ENCODE data around the gene FILIP1. TPM values are rescaled to one million over a fixed set of nuclear protein-coding genes. Genes with fewer than 3 reads are reported as not detected.

Gene FILIP1
- total RNA-seq, 3 donors from 2014 or later = 2.9 to 4.3 (median 4.3) TPM

DNA sequence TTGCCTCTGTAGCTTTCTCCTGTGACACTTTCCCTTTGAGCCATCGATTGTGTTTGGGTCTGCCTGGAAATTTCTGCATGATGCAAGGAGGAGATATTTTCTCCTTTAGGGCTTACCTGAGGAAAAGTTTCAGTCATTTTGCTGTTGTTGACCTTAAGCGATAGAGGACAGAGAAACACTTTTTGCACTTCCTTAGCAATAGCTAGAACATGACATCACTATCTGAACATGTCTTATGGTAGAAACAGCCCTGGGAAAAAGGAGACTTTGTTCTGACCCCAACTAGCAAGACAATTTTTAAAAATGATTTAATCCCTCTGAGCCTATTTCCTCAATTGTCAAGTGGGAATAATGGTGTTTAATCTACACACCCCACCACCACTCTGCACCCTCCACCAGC, 9.7 kb upstream of the FILIP1 start:
- no peak overlapping the region for H3K27ac ChIP-seq
- H3K27me3 ChIP-seq = no peaks in the 10 kb centered on the region
- H3K9me3 ChIP-seq = peaks cover 0 to 3% of the 10 kb centered on the region in 2 donors
- intact Hi-C loops (cut with DNase I; ENCODE audit: low total_unique reads) = no loop called here
- TF ChIP-seq POLR2A (IDR thresholded peaks at IDR 0.05) (no peak), POLR2AphosphoS5 (IDR thresholded peaks at IDR 0.05) (no peak), CTCF (IDR thresholded peaks at IDR 0.05) (no peak)
- H3K36me3 ChIP-seq = no peaks in the 10 kb centered on the region
- H3K4me1 ChIP-seq = no peaks in the 10 kb centered on the region
- H3K4me3 ChIP-seq = no peak overlapping the region
- DNase-seq (ENCODE audit: low spot score in 2 of 2) = no peak

DNA sequence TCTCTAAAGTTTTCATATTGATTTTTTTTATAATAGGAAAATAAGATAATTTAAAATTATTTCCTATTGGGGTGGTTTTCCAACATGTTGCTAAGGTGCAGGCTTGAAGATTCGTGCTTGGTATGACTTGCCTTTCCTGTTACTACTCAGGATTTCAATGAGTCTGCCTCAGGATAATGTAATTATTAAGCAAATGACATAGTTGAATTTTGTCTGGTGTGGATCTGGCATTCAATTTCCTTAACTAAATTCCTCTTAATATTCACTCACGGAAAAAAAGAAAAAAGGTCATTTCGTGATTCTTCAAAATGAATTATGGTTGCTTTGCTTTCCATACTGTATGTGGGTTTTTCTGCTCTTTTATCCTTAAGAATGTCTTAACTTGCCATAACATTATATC, 9.3 kb upstream of the FILIP1 start:
- H3K36me3 ChIP-seq = no peaks in the 10 kb centered on the region
- no peak for TF ChIP-seq CTCF (IDR thresholded peaks at IDR 0.05)
- TF ChIP-seq POLR2AphosphoS5 (IDR thresholded peaks at IDR 0.05) = no peak
- no peak for TF ChIP-seq POLR2A (IDR thresholded peaks at IDR 0.05)
- no peak overlapping the region for H3K4me3 ChIP-seq
- H3K4me1 ChIP-seq = no peaks in the 10 kb centered on the region
- H3K27me3 ChIP-seq = no peaks in the 10 kb centered on the region
- intact Hi-C loops (cut with DNase I; ENCODE audit: low total_unique reads) = no loop called here
- no peak for DNase-seq (ENCODE audit: low spot score in 2 of 2)
- H3K9me3 ChIP-seq = peaks cover 0 to 3% of the 10 kb centered on the region in 2 donors
- H3K27ac ChIP-seq = no peak overlapping the region

GRCh38 chr6:75501756-75502155, 8.2 kb upstream of the FILIP1 start:
- intact Hi-C loops (cut with DNase I; ENCODE audit: low total_unique reads) = no loop called here
- no peaks in the 10 kb centered on the region for H3K36me3 ChIP-seq
- no peak for DNase-seq (ENCODE audit: low spot score in 2 of 2)
- H3K27me3 ChIP-seq = no peaks in the 10 kb centered on the region
- H3K4me1 ChIP-seq = no peaks in the 10 kb centered on the region
- no peaks in the 10 kb centered on the region for H3K9me3 ChIP-seq
- no peak overlapping the region for H3K4me3 ChIP-seq
- TF ChIP-seq POLR2A (IDR thresholded peaks at IDR 0.05) (no peak), POLR2AphosphoS5 (IDR thresholded peaks at IDR 0.05) (no peak), CTCF (IDR thresholded peaks at IDR 0.05) (no peak)
- no peak overlapping the region for H3K27ac ChIP-seq

DNA sequence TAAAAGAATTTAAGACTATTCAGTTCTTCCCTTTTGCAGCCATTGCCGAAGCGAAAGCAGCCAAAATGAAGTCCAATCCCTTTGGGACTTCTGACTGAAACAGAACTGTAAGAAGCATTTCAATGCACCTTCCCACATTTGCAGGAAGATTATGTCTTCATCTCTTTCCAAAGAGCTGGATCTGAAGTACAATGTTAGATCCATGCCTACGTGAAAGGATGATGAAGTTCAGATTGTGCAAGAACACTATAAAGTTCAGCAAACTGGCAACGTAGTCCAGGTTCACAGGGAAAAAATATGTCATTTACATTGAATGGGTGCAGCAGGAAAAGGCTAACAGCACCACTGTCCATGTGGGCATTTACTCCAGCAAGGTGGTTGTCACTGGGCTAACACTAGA, 6.0 kb upstream of the FILIP1 start:
- TF ChIP-seq POLR2AphosphoS5 (IDR thresholded peaks at IDR 0.05) (no peak), CTCF (IDR thresholded peaks at IDR 0.05) (no peak), POLR2A (IDR thresholded peaks at IDR 0.05) (no peak)
- H3K36me3 ChIP-seq = no peaks in the 10 kb centered on the region
- no peak overlapping the region for H3K27ac ChIP-seq
- no peak for DNase-seq (ENCODE audit: low spot score in 2 of 2)
- H3K4me3 ChIP-seq = no peak overlapping the region
- no peaks in the 10 kb centered on the region for H3K27me3 ChIP-seq
- intact Hi-C loops (cut with DNase I; ENCODE audit: low total_unique reads) = no loop called here
- no peaks in the 10 kb centered on the region for H3K4me1 ChIP-seq
- no peaks in the 10 kb centered on the region for H3K9me3 ChIP-seq

DNA sequence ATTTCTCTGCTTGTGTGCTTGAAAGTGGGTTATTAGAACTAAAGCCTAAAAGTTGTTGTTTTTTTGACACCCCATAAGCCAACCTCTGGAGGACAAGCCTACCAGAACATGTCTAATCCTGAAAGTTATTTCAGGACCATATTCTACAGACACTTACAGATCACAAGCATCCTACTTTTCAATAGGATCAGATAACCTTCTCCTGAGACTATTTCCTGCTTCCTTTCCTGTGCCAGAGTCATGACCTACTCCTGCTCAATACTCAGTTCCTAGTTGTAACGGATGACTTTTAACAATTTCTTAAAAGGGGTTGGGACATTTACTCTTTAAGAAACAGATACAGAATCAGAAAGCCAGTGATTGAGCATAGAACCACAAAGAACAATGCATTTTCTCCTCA, 5.3 kb upstream of the FILIP1 start:
- Histone ChIP-seq H3K27ac (no peak overlapping the region), H3K36me3 (no peaks in the 10 kb centered on the region), H3K4me3 (no peak overlapping the region), H3K4me1 (no peaks in the 10 kb centered on the region), H3K27me3 (no peaks in the 10 kb centered on the region), H3K9me3 (no peaks in the 10 kb centered on the region)
- no peak for DNase-seq (ENCODE audit: low spot score in 2 of 2)
- TF ChIP-seq CTCF (IDR thresholded peaks at IDR 0.05) = no peak
- TF ChIP-seq POLR2AphosphoS5 (IDR thresholded peaks at IDR 0.05) = no peak
- no peak for TF ChIP-seq POLR2A (IDR thresholded peaks at IDR 0.05)
- intact Hi-C loops (cut with DNase I; ENCODE audit: low total_unique reads) = no loop called here
